Esophagus muscularis mucosa (tissue), 4 donors: ENCODE data around the gene MT1A. TPM values are rescaled to one million over a fixed set of nuclear protein-coding genes. Genes with fewer than 3 reads are reported as not detected.

Experiments
- DNase-seq: peaks from one replicate; pipeline ENCODE4 v3.0.0-alpha.2; 2017; ENCODE audit errors: extremely low spot score
- H3K27ac ChIP-seq, 4 donors: fragments of 200-600 bp; sonication (generic); replicated peaks in 1 of 4; 1 replicate in 3 of 4; 2 replicates in 1 of 4; pipeline ENCODE4 v1.5.1; 2016 to 2019; ENCODE audit warnings: mild to moderate bottlenecking in 1 of 4
- H3K27me3 ChIP-seq, 4 donors: fragments of 200-600 bp; sonication (generic); one replicate each; pipeline versions ENCODE4 v1.5.1 to v1.6.0; 2016 to 2019
- H3K36me3 ChIP-seq, 4 donors: fragments of 200-600 bp; sonication (generic); one replicate each; pipeline ENCODE4 v1.5.1; 2016 to 2019
- H3K4me1 ChIP-seq, 4 donors: fragments of 200-600 bp; sonication (generic); one replicate each; pipeline ENCODE4 v1.5.1; 2016 to 2019
- H3K4me3 ChIP-seq, 4 donors: fragments of 200-600 bp; sonication (generic); 1 replicate in 2 of 4; 2 replicates in 2 of 4; pipeline ENCODE4 v1.5.1; 2016 to 2019; ENCODE audit warnings: mild to moderate bottlenecking in 4 of 4, moderate library complexity in 1 of 4
- H3K9me3 ChIP-seq, 4 donors: fragments of 200-600 bp; sonication (generic); 1 replicate in 3 of 4; 2 replicates in 1 of 4; pipeline ENCODE4 v1.5.1; 2016 to 2019
- CTCF ChIP-seq, 3 experiments: fragments of 200-600 bp in 2 of 3; fragments of 450-650 bp in 1 of 3; sonication (generic) in 2 of 3; IDR thresholded peaks; one replicate each; pipeline ENCODE4 v1.5.1; 2017 to 2019; ENCODE audit warnings: antibody characterized with exemption in 3 of 3, mild to moderate bottlenecking in 2 of 3, moderate library complexity in 1 of 3
- EP300 ChIP-seq: sonication (generic); formaldehyde crosslinking; IDR thresholded peaks from one replicate; pipeline ENCODE4 v1.6.1; 2017; ENCODE audit warnings: antibody characterized with exemption
- POLR2A ChIP-seq: fragments of 450-650 bp; IDR thresholded peaks from one replicate; pipeline ENCODE4 v1.6.1; 2017; ENCODE audit warnings: antibody characterized with exemption, moderate library complexity, mild to moderate bottlenecking, low read depth
- POLR2AphosphoS5 ChIP-seq, 2 donors: sonication (generic); formaldehyde crosslinking; IDR thresholded peaks; one replicate each; pipeline ENCODE4 v1.6.1; 2017; ENCODE audit warnings: antibody characterized with exemption in 2 of 2
- WGBS: methylation state at CpG from one replicate; pipeline ENCODE4 v1.1.5; 2018; 5-methylcytosine and 5-hydroxymethylcytosine counted together
- intact Hi-C: fragments of 100-400 bp; cut with DNase I; formaldehyde crosslinking; loops from one replicate; pipeline ENCODE4 v1.15.1; 2023
- total RNA-seq, 4 donors: library from RNA; depleted of rRNA; stranded (reverse); fragments of >200 nt; gene quantifications; one replicate each; pipeline versions ENCODE4 v1.1.0 to v1.2.1, GENCODE V29; 2016

Gene MT1A
- total RNA-seq, 4 donors from 2014 or later = 1.7 to 371 (median 21.3) TPM; not detected in 1

DNA sequence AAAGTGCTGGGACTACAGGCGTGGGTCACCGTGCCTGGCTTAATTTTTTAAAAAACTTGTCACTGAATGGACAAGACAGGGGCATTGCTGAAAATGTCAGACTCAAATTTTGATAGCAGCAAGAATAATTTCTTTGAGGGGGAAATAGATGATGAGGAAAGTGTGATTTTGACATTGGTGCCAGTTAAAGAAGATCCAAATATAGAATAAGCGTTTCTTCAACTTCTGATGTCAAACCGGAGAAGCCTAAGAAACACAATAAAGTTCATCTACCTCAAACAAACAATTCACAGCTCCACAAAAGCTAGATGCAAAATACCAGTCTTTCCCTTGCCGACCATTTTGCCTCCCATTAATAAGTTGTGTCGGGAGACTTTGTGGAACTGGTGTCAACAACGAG, 48.3 kb downstream of the MT1A start:
- intact Hi-C loops = no loop called here
- no peak for DNase-seq
- 92% methylated on average over 7 of the region's 7 CpGs for WGBS

GRCh38 chr16:56688762-56689161, 50.3 kb downstream of the MT1A start:
- no peak overlapping the region for H3K27ac ChIP-seq
- no peak for TF ChIP-seq EP300
- TF ChIP-seq POLR2A = no peak
- no peak for TF ChIP-seq POLR2AphosphoS5 (IDR thresholded peaks at IDR 0.05)
- no peak for TF ChIP-seq CTCF (IDR thresholded peaks at IDR 0.05)
- no peaks in the 10 kb centered on the region for H3K27me3 ChIP-seq
- intact Hi-C loops = no loop called here
- no peaks in the 10 kb centered on the region for H3K36me3 ChIP-seq
- H3K9me3 ChIP-seq = peaks cover 0 to 7% (median 6%) of the 10 kb centered on the region in 4 donors
- peaks cover 9 to 24% (median 18%) of the 10 kb centered on the region in 4 donors for H3K4me1 ChIP-seq
- WGBS = 38% methylated on average over 1 of the region's 1 CpG
- DNase-seq = no peak
- H3K4me3 ChIP-seq = no peak overlapping the region

More for the DNA sequence above, 48.3 kb downstream of the MT1A start:
- no peak for TF ChIP-seq POLR2A
- no peak for TF ChIP-seq CTCF (IDR thresholded peaks at IDR 0.05)
- TF ChIP-seq EP300 = no peak
- no peak for TF ChIP-seq POLR2AphosphoS5 (IDR thresholded peaks at IDR 0.05)
- H3K27me3 ChIP-seq = no peaks in the 10 kb centered on the region
- H3K36me3 ChIP-seq = no peaks in the 10 kb centered on the region
- H3K9me3 ChIP-seq = peaks cover 0 to 7% (median 6%) of the 10 kb centered on the region in 4 donors
- peaks cover 18 to 41% (median 34%) of the 10 kb centered on the region in 4 donors for H3K4me1 ChIP-seq
- H3K27ac ChIP-seq = no peak overlapping the region
- H3K4me3 ChIP-seq = no peak overlapping the region

DNA sequence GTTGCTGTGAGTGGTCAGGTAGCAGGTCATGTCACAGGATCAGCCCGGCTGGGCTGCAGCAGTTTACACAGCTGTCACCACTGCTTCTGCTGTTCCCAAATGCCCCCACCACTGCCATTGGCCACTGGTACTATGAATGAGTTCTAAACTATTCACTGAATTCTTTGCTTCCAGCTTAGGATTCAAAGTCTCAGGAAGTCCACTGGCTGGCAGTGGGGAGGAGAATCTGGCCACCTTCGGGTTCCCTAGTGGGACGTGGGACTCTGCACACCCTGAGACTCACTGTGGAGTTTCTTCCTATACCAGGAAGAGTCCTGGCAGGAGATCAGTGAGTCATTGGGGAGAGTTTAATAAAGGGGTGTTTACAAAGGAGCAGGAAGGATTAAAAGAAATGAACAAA, 50.7 kb downstream of the MT1A start:
- H3K4me1 ChIP-seq = peaks cover 7 to 20% (median 14%) of the 10 kb centered on the region in 4 donors
- no peaks in the 10 kb centered on the region for H3K36me3 ChIP-seq
- H3K27me3 ChIP-seq = no peaks in the 10 kb centered on the region
- 92% methylated on average over 2 of the region's 3 CpGs for WGBS
- no peak overlapping the region for H3K27ac ChIP-seq
- TF ChIP-seq POLR2A = no peak
- intact Hi-C loops = no loop called here
- peaks cover 0 to 7% (median 6%) of the 10 kb centered on the region in 4 donors for H3K9me3 ChIP-seq
- H3K4me3 ChIP-seq = no peak overlapping the region
- DNase-seq = no peak

Other genes with a start within 250 kb of the MT1A start
- gene AMFR, start 213.1 kb upstream of the MT1A start, total RNA-seq = 100 to 1,000 TPM; 150 to 205 (median 179) TPM
- 10 to 100 TPM; 35.5 to 46.7 (median 39.9) TPM for gene NUDT21, start 187.3 kb upstream of the MT1A start, total RNA-seq
- gene OGFOD1, start 187.1 kb upstream of the MT1A start, total RNA-seq = 10 to 100 TPM; 18.3 to 47.1 (median 33.1) TPM
- gene BBS2, start 118.6 kb upstream of the MT1A start, total RNA-seq = 10 to 100 TPM; 33.2 to 47.8 (median 39.0) TPM
- gene MT4, start 73.6 kb upstream of the MT1A start, total RNA-seq = not detected
- 10 to 100 TPM in 1 of 4 donors, 1 to 10 TPM in 3; 2.0 to 12.5 (median 4.1) TPM for gene MT3, start 49.1 kb upstream of the MT1A start, total RNA-seq
- 100 to 1,000 TPM in 3 of 4 donors, 10 to 100 TPM in 1; 27.0 to 528 (median 116) TPM for gene MT2A, start 30.1 kb upstream of the MT1A start, total RNA-seq
- 100 to 1,000 TPM in 3 of 4 donors, 10 to 100 TPM in 1; 57.7 to 428 (median 146) TPM for gene MT1E, start 12.9 kb upstream of the MT1A start, total RNA-seq
- gene MT1M, start 6.0 kb upstream of the MT1A start, total RNA-seq = 10 to 100 TPM in 3 of 4 donors, 1 to 10 TPM in 1; 3.7 to 74.9 (median 14.9) TPM
- not detected for gene MT1B, start 13.2 kb downstream of the MT1A start, total RNA-seq
- gene MT1F, start 19.3 kb downstream of the MT1A start, total RNA-seq = 1 to 10 TPM; 2.1 to 7.1 (median 5.0) TPM
- gene MT1G, start 29.4 kb downstream of the MT1A start, total RNA-seq = 10 to 100 TPM in 2 of 4 donors, 1 to 10 TPM in 1, not detected in 1; 4.9 to 59.0 (median 19.0) TPM
- gene MT1H, start 31.1 kb downstream of the MT1A start, total RNA-seq = not detected
- 1,000 to 10,000 TPM in 1 of 4 donors, 100 to 1,000 TPM in 3; 283 to 1,221 (median 512) TPM for gene MT1X, start 43.8 kb downstream of the MT1A start, total RNA-seq
- 10 to 100 TPM; 34.0 to 47.5 (median 36.5) TPM for gene NUP93, start 91.5 kb downstream of the MT1A start, total RNA-seq
- gene SLC12A3, start 226.5 kb downstream of the MT1A start, total RNA-seq = not detected